Loucy (cell line): ENCODE measurements around the gene CTBP2.

ENCODE experiments used
- CTCF ChIP-seq: fragments of 200-600 bp; sonication (generic); conservative IDR thresholded peaks from 2 replicates; pipeline ENCODE4 v1.5.1; 2014; ENCODE audit warnings: mild to moderate bottlenecking, antibody characterized with exemption, low read length
- EZH2phosphoT487 ChIP-seq: fragments of 200-600 bp; IDR thresholded peaks from 2 replicates; pipeline ENCODE4 v1.6.1; 2018; ENCODE audit warnings: antibody characterized with exemption, mild to moderate bottlenecking, moderate library complexity, borderline replicate concordance

DNA sequence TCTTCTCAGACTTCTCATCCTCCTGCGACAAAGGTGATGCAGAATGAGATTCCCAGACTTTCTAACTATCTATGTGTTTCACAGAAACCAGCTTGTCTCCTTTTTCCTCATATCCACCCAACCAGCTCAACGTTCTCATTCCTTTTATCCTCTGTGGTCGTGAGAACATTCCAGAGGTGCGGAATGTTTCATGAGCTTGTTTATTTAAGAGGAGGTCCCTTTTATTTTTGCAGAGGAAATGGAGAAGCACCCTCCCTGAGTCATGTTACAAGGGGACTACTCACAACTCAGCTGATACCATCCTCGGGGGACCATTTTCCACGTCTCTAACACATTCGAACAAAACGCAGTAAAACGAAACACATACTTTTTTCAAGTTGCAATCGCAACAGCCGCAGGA, 125.2 kb downstream of the CTBP2 start:
- TF ChIP-seq CTCF (no peak), EZH2phosphoT487 (no peak)
